DOHH2 (cell line): ENCODE data around the gene C2CD4D.

Source experiments
- H3F3A ChIP-seq: fragments of 200-600 bp; sonication (generic), shearing (Covaris generic); 2 replicates; pipeline ENCODE4 v1.6.0; 2016; ENCODE audit warnings: antibody characterized with exemption, mild to moderate bottlenecking; ENCODE audit not compliant: control insufficient read depth, insufficient read depth
- H3K27ac ChIP-seq: fragments of 200-600 bp; sonication (generic); 2 replicates; pipeline ENCODE4 v1.5.1; 2014; ENCODE audit warnings: low read depth, mild to moderate bottlenecking, low read length, moderate library complexity
- H3K27me3 ChIP-seq: fragments of 200-600 bp; sonication (generic); 2 replicates; pipeline ENCODE4 v1.6.1; 2014; ENCODE audit warnings: mild to moderate bottlenecking, low read length, mixed read lengths; ENCODE audit not compliant: control insufficient read depth
- H3K36me3 ChIP-seq: fragments of 200-600 bp; sonication (generic); 2 replicates; pipeline ENCODE4 v1.6.1; 2014; ENCODE audit warnings: mild to moderate bottlenecking, low read length, moderate library complexity, mixed read lengths; ENCODE audit not compliant: control insufficient read depth
- H3K4me1 ChIP-seq: fragments of 200-600 bp; sonication (generic); 2 replicates; pipeline ENCODE4 v1.6.1; 2014; ENCODE audit warnings: mild to moderate bottlenecking, low read length, mixed read lengths; ENCODE audit not compliant: control insufficient read depth
- H3K4me2 ChIP-seq: fragments of 200-600 bp; sonication (generic); 2 replicates; pipeline ENCODE4 v1.6.0; 2014; ENCODE audit warnings: mild to moderate bottlenecking, low read length, moderate library complexity
- H3K4me3 ChIP-seq: fragments of 200-600 bp; sonication (generic); 2 replicates; pipeline ENCODE4 v1.5.1; 2014; ENCODE audit warnings: mild to moderate bottlenecking, low read length, mixed read lengths
- H3K79me2 ChIP-seq: fragments of 200-600 bp; sonication (generic); 2 replicates; pipeline ENCODE4 v1.6.1; 2014; ENCODE audit warnings: mild to moderate bottlenecking, low read length, mixed read lengths; ENCODE audit not compliant: control insufficient read depth
- H3K9me2 ChIP-seq: fragments of 200-600 bp; sonication (generic); replicated peaks from 2 replicates; pipeline ENCODE4 v1.6.1; 2014; ENCODE audit warnings: mild to moderate bottlenecking, low read length, mixed read lengths; ENCODE audit not compliant: control insufficient read depth
- H3K9me3 ChIP-seq: fragments of 200-600 bp; sonication (generic); 2 replicates; pipeline ENCODE4 v1.6.1; 2014; ENCODE audit warnings: antibody characterized with exemption, low read length, mixed read lengths; ENCODE audit not compliant: control insufficient read depth, insufficient read depth
- H4K20me1 ChIP-seq: fragments of 200-600 bp; sonication (generic); 2 replicates; pipeline ENCODE4 v1.6.0; 2014; ENCODE audit warnings: low read depth, mild to moderate bottlenecking, antibody characterized with exemption, low read length, moderate library complexity; ENCODE audit not compliant: control insufficient read depth, insufficient read depth
- EZH2phosphoT487 ChIP-seq: fragments of 200-600 bp; sonication (generic); IDR thresholded peaks from 2 replicates; pipeline ENCODE4 v1.6.1; 2017; ENCODE audit warnings: borderline replicate concordance, mild to moderate bottlenecking, antibody characterized with exemption, low read length, moderate library complexity, mixed read lengths
- TF ChIP-seq, protein P1 (sequence below): fragments of 200-600 bp; sonication (generic); IDR thresholded peaks from one replicate; pipeline ENCODE4 v1.5.1; 2014; ENCODE audit warnings: antibody characterized with exemption, mild to moderate bottlenecking, low read depth, low read length; ENCODE audit not compliant: poor library complexity, severe bottlenecking

Gene C2CD4D

GRCh38 chr1:151820940-151821339, 18.7 kb downstream of the C2CD4D start:
- no peaks in the 10 kb centered on the region for H3K9me3 ChIP-seq
- no peak overlapping the region for H3K4me3 ChIP-seq
- no peak overlapping the region for H3K27ac ChIP-seq
- no peaks in the 10 kb centered on the region for H3K79me2 ChIP-seq
- H3K36me3 ChIP-seq, result no peaks in the 10 kb centered on the region
- no peaks in the 10 kb centered on the region for H3F3A ChIP-seq
- H3K27me3 ChIP-seq, result peaks cover 16% of the 10 kb centered on the region
- H4K20me1 ChIP-seq, result no peaks in the 10 kb centered on the region
- peaks cover 3% of the 10 kb centered on the region; the same call in 1 of the 2 replicates for H3K4me1 ChIP-seq
- TF ChIP-seq, protein P1, sequence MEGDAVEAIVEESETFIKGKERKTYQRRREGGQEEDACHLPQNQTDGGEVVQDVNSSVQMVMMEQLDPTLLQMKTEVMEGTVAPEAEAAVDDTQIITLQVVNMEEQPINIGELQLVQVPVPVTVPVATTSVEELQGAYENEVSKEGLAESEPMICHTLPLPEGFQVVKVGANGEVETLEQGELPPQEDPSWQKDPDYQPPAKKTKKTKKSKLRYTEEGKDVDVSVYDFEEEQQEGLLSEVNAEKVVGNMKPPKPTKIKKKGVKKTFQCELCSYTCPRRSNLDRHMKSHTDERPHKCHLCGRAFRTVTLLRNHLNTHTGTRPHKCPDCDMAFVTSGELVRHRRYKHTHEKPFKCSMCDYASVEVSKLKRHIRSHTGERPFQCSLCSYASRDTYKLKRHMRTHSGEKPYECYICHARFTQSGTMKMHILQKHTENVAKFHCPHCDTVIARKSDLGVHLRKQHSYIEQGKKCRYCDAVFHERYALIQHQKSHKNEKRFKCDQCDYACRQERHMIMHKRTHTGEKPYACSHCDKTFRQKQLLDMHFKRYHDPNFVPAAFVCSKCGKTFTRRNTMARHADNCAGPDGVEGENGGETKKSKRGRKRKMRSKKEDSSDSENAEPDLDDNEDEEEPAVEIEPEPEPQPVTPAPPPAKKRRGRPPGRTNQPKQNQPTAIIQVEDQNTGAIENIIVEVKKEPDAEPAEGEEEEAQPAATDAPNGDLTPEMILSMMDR, result no peak
- no peak for TF ChIP-seq EZH2phosphoT487
- H3K4me2 ChIP-seq, result no peak overlapping the region
- no peaks in the 10 kb centered on the region for H3K9me2 ChIP-seq

GRCh38 chr1:151819976-151820623, 19.5 kb downstream of the C2CD4D start:
- Histone ChIP-seq H3F3A (no peaks in the 10 kb centered on the region), H3K4me2 (no peak overlapping the region)

GRCh38 chr1:151819227-151819835, 20.3 kb downstream of the C2CD4D start:
- H3K4me1 ChIP-seq, result peaks cover 3% of the 10 kb centered on the region; the same call in 1 of the 2 replicates
- no peaks in the 10 kb centered on the region for H3K36me3 ChIP-seq
- no peaks in the 10 kb centered on the region for H3K9me2 ChIP-seq
- H3K9me3 ChIP-seq, result no peaks in the 10 kb centered on the region
- H3K27me3 ChIP-seq, result peaks cover 16% of the 10 kb centered on the region
- H3K4me2 ChIP-seq, result no peak overlapping the region
- no peaks in the 10 kb centered on the region for H4K20me1 ChIP-seq
- no peak overlapping the region for H3K4me3 ChIP-seq
- no peak for TF ChIP-seq EZH2phosphoT487
- TF ChIP-seq, protein P1, result no peak
- no peaks in the 10 kb centered on the region for H3F3A ChIP-seq
- no peaks in the 10 kb centered on the region for H3K79me2 ChIP-seq
- no peak overlapping the region for H3K27ac ChIP-seq

More at GRCh38 chr1:151819976-151820623, 19.5 kb downstream of the C2CD4D start:
- Histone ChIP-seq H3K79me2 (no peaks in the 10 kb centered on the region), H3K27ac (no peak overlapping the region), H3K36me3 (no peaks in the 10 kb centered on the region), H3K4me1 (peaks cover 3% of the 10 kb centered on the region; the same call in 1 of the 2 replicates), H3K4me3 (no peak overlapping the region), H4K20me1 (no peaks in the 10 kb centered on the region), H3K27me3 (peaks cover 16% of the 10 kb centered on the region), H3K9me2 (no peaks in the 10 kb centered on the region), H3K9me3 (no peaks in the 10 kb centered on the region)
- TF ChIP-seq, protein P1, result no peak
- no peak for TF ChIP-seq EZH2phosphoT487
